CD14-positive monocyte (primary cell): ENCODE results near the gene PLEKHN1. TPM values are rescaled to one million over a fixed set of nuclear protein-coding genes. Genes with fewer than 3 reads are reported as not detected.
A peak's percentile ranks its signal among the peaks of the same experiment; 100 is the strongest.

Experiments
- DNase-seq, 3 donors: peaks; one replicate each; pipeline ENCODE4 v3.0.0-alpha.2; 2011 to 2022
- H2AFZ ChIP-seq: 2 replicates; pipeline ENCODE4 v1.6.0; 2012; ENCODE audit warnings: mild to moderate bottlenecking, low read depth, low read length, inconsistent platforms; ENCODE audit not compliant: insufficient read depth, poor library complexity, severe bottlenecking
- H3K27ac ChIP-seq, 2 donors: 1 replicate in 1 of 2; 2 replicates in 1 of 2; pipeline ENCODE4 v1.5.1; 2012 to 2013; ENCODE audit warnings: low read length in 2 of 2, control low read depth in 1 of 2, inconsistent platforms in 1 of 2, low read depth in 1 of 2, mild to moderate bottlenecking in 1 of 2
- H3K27me3 ChIP-seq, 2 donors: one replicate each; pipeline versions ENCODE4 v1.6.0 to v1.6.1; 2011 to 2013; ENCODE audit warnings: low read length in 2 of 2; ENCODE audit not compliant: control insufficient read depth in 2 of 2, insufficient read depth in 2 of 2
- H3K36me3 ChIP-seq, 2 donors: replicated peaks in 1 of 2; 1 replicate in 1 of 2; 2 replicates in 1 of 2; pipeline versions ENCODE4 v1.5.1 to v1.6.1; 2012 to 2013; ENCODE audit warnings: low read length in 2 of 2, control low read depth in 1 of 2, inconsistent platforms in 1 of 2, mild to moderate bottlenecking in 1 of 2; ENCODE audit not compliant: insufficient read depth in 2 of 2, control insufficient read depth in 1 of 2
- H3K4me1 ChIP-seq, 2 donors: 1 replicate in 1 of 2; 2 replicates in 1 of 2; pipeline versions ENCODE4 v1.5.1 to v1.6.1; 2012 to 2013; ENCODE audit warnings: low read length in 2 of 2, control low read depth in 1 of 2, inconsistent platforms in 1 of 2, mild to moderate bottlenecking in 1 of 2, moderate library complexity in 1 of 2; ENCODE audit not compliant: insufficient read depth in 2 of 2, control insufficient read depth in 1 of 2
- H3K4me2 ChIP-seq: replicated peaks from 2 replicates; pipeline ENCODE3; 2012; ENCODE audit warnings: low read length, moderate library complexity, mild to moderate bottlenecking; ENCODE audit not compliant: poor library complexity, severe bottlenecking; ENCODE audit errors: extremely low read depth
- H3K4me3 ChIP-seq, 3 experiments: fragments of 200-600 bp in 1 of 3; sonication (generic) in 1 of 3; replicated peaks in 1 of 3; 1 replicate in 2 of 3; 2 replicates in 1 of 3; pipeline ENCODE4 v1.5.1; 2011 to 2013; ENCODE audit warnings: low read length in 3 of 3, mild to moderate bottlenecking in 3 of 3, control low read depth in 2 of 3, low read depth in 2 of 3, inconsistent platforms in 1 of 3, moderate library complexity in 1 of 3
- H3K79me2 ChIP-seq: 2 replicates; pipeline ENCODE4 v1.6.0; 2012; ENCODE audit warnings: mild to moderate bottlenecking, control low read depth, inconsistent platforms, low read length, moderate library complexity; ENCODE audit not compliant: insufficient read depth
- H3K9ac ChIP-seq: 2 replicates; pipeline ENCODE4 v1.6.0; 2017; ENCODE audit warnings: low read length, mild to moderate bottlenecking; ENCODE audit not compliant: insufficient read depth, poor library complexity, severe bottlenecking
- H3K9me3 ChIP-seq, 2 donors: replicated peaks in 1 of 2; 1 replicate in 1 of 2; 2 replicates in 1 of 2; pipeline versions ENCODE4 v1.5.1 to v1.6.1; 2012 to 2013; ENCODE audit warnings: low read length in 2 of 2, control low read depth in 1 of 2; ENCODE audit not compliant: control insufficient read depth in 1 of 2, insufficient read depth in 1 of 2
- H4K20me1 ChIP-seq: 2 replicates; pipeline ENCODE4 v1.6.0; 2012; ENCODE audit warnings: mild to moderate bottlenecking, low read length, control low read depth, moderate library complexity; ENCODE audit not compliant: insufficient read depth
- H3K27ac Mint-ChIP-seq, 7 donors: one replicate each; pipeline ENCODE4 v1.8.0; 2020; ENCODE audit warnings: mild to moderate bottlenecking in 7 of 7, mixed read lengths in 7 of 7, moderate library complexity in 6 of 7, inconsistent platforms in 2 of 7
- H3K27me3 Mint-ChIP-seq, 3 donors: one replicate each; pipeline ENCODE4 v1.8.0; 2021 to 2022; ENCODE audit warnings: low read depth in 3 of 3, mild to moderate bottlenecking in 3 of 3, mixed read lengths in 3 of 3, moderate library complexity in 3 of 3, inconsistent platforms in 1 of 3
- H3K36me3 Mint-ChIP-seq, 2 donors: one replicate each; pipeline ENCODE4 v1.8.0; 2020; ENCODE audit warnings: mixed read lengths in 2 of 2, inconsistent platforms in 1 of 2, mild to moderate bottlenecking in 1 of 2
- H3K4me1 Mint-ChIP-seq: one replicate; pipeline ENCODE4 v1.8.0; 2020; ENCODE audit warnings: mild to moderate bottlenecking, mixed read lengths
- H3K4me3 Mint-ChIP-seq, 2 donors: one replicate each; pipeline ENCODE4 v1.8.0; 2020; ENCODE audit warnings: mild to moderate bottlenecking in 2 of 2, mixed read lengths in 2 of 2, moderate library complexity in 1 of 2
- H3K9me3 Mint-ChIP-seq, 7 donors: one replicate each; pipeline ENCODE4 v1.8.0; 2020 to 2022; ENCODE audit warnings: mixed read lengths in 7 of 7, mild to moderate bottlenecking in 6 of 7, moderate library complexity in 6 of 7, inconsistent platforms in 2 of 7
- WGBS: methylation state at CpG from one replicate; pipeline ENCODE4 v1.1.5; 2013; ENCODE audit warnings: missing lambda C conversion rate; ENCODE audit not compliant: insufficient coverage; 5-methylcytosine and 5-hydroxymethylcytosine counted together
- intact Hi-C, 2 donors: fragments of 100-400 bp; cut with micrococcal nuclease; formaldehyde crosslinking; loops; one replicate each; pipeline versions ENCODE4 v1.15.0 to v1.15.1; 2023
- polyA plus RNA-seq, 3 donors: library from polyadenylated mRNA; depleted of rRNA in 1 of 3; unstranded in 2 of 3; stranded (reverse) in 1 of 3; fragments of 300-500 nt in 2 of 3; fragments of >200 nt in 1 of 3; fragmentation: Illumina TruSeq in 2 of 3; gene quantifications; 1 replicate in 2 of 3; 2 replicates in 1 of 3; pipeline ENCODE4 v1.2.3, GENCODE V29; 2012 to 2021
- TF ChIP-seq, protein P1 (sequence below): fragments of 200-600 bp; IDR thresholded peaks from one replicate; pipeline ENCODE4 v1.8.0; 2022; ENCODE audit warnings: antibody characterized with exemption, mild to moderate bottlenecking

Gene PLEKHN1
- polyA plus RNA-seq, 3 donors: 0.21 to 1.5 (median 0.62) TPM

DNA sequence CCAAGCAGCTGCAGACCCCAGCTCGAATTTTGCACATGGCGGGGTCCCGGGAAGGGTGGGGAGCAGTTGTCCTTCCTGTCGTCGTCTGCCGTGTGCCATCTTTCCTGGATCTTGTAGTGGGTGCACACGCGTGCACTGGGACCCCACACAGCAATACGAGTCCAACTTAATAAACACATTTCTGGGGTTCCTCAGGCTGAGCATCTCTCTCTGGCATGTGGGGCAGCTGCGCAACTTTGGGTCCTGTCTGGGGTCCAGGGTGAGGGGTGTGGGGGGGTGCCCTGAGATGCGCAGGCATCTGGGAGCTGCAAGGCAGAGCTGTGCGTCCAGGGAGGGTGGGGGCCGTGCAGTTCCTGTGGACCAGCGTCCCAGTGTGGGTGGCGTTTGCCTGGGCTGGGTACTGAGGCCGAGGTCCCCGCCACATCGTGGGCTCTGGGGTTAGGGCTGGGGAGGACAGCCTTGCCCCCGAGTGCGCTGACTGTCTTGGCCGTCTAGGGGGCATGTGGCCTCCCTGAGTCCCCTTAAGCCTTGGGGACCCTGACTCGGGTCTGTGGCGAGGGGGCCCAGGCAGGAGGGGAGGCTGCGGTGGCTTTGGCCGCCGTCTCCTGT, 652 bp upstream of the PLEKHN1 start:
- peak overlapping the region; percentile 75 for H3K9ac ChIP-seq
- peaks cover 21 to 31% of the 10 kb centered on the region in 2 donors for H3K4me1 ChIP-seq
- no peaks in the 10 kb centered on the region for H3K79me2 ChIP-seq
- H3K36me3 ChIP-seq: peaks cover 0 to 3% of the 10 kb centered on the region in 2 donors
- H3K4me3 ChIP-seq: peak overlapping the region in 2 of 3 experiments; percentile 62 to 79
- WGBS: 65% methylated on average over 22 of the region's 26 CpGs
- peaks cover 14% of the 10 kb centered on the region for H3K4me1 Mint-ChIP-seq
- peak overlapping the region in 2 of 7 donors; percentile 25 to 63 for H3K27ac Mint-ChIP-seq
- peak overlapping the region; percentile 86 for H3K4me2 ChIP-seq
- no peak for DNase-seq
- peak overlapping the region; percentile 67 to 76 for H3K4me3 Mint-ChIP-seq
- H3K36me3 Mint-ChIP-seq: peaks cover 16 to 19% of the 10 kb centered on the region in 2 donors
- intact Hi-C loops: loop anchor here in 1 of 2 donors (10.0 kb wide), 1 partner anchor 61 kb away; no protein-coding TSS in a partner anchor
- H3K27me3 Mint-ChIP-seq: peaks cover 29 to 48% (median 37%) of the 10 kb centered on the region in 3 donors
- peaks cover 0 to 8% of the 10 kb centered on the region in 2 donors for H3K9me3 ChIP-seq
- peaks cover 0 to 3% (median 0%) of the 10 kb centered on the region in 7 donors for H3K9me3 Mint-ChIP-seq
- peak overlapping the region; percentile 87 for H2AFZ ChIP-seq
- H3K27ac ChIP-seq: no peak overlapping the region
- peaks cover 2 to 38% of the 10 kb centered on the region in 2 donors for H3K27me3 ChIP-seq
- TF ChIP-seq, protein P1, sequence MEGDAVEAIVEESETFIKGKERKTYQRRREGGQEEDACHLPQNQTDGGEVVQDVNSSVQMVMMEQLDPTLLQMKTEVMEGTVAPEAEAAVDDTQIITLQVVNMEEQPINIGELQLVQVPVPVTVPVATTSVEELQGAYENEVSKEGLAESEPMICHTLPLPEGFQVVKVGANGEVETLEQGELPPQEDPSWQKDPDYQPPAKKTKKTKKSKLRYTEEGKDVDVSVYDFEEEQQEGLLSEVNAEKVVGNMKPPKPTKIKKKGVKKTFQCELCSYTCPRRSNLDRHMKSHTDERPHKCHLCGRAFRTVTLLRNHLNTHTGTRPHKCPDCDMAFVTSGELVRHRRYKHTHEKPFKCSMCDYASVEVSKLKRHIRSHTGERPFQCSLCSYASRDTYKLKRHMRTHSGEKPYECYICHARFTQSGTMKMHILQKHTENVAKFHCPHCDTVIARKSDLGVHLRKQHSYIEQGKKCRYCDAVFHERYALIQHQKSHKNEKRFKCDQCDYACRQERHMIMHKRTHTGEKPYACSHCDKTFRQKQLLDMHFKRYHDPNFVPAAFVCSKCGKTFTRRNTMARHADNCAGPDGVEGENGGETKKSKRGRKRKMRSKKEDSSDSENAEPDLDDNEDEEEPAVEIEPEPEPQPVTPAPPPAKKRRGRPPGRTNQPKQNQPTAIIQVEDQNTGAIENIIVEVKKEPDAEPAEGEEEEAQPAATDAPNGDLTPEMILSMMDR: no peak
- no peaks in the 10 kb centered on the region for H4K20me1 ChIP-seq

- H3K27ac ChIP-seq: peak overlapping the region in 1 of 2 donors; percentile 62
- intact Hi-C loops: loop anchor here in 1 of 2 donors (10.0 kb wide), 1 partner anchor 62 kb away; no protein-coding TSS in a partner anchor
- H3K36me3 ChIP-seq: peaks cover 0 to 3% of the 10 kb centered on the region in 2 donors
- peaks cover 32 to 54% (median 44%) of the 10 kb centered on the region in 3 donors for H3K27me3 Mint-ChIP-seq
- peak overlapping the region in 1 of 7 donors; percentile 35 for H3K27ac Mint-ChIP-seq
- H3K4me1 ChIP-seq: peaks cover 16 to 21% of the 10 kb centered on the region in 2 donors
- WGBS: under 1% methylated on average over 60 of the region's 60 CpGs
- H4K20me1 ChIP-seq: no peaks in the 10 kb centered on the region
- TF ChIP-seq, protein P1: no peak
- peaks cover 0 to 8% of the 10 kb centered on the region in 2 donors for H3K9me3 ChIP-seq
- no peaks in the 10 kb centered on the region for H3K79me2 ChIP-seq
- peak overlapping the region; percentile 59 to 79 (median 62) for H3K4me3 ChIP-seq
- peak overlapping the region; percentile 86 for H3K4me2 ChIP-seq
- peak overlapping the region; percentile 75 for H3K9ac ChIP-seq
- H2AFZ ChIP-seq: peak overlapping the region; percentile 87
- peaks cover 0 to 3% (median 0%) of the 10 kb centered on the region in 7 donors for H3K9me3 Mint-ChIP-seq
- peak; percentile 60 to 74 (median 66) for DNase-seq
- peaks cover 3 to 43% of the 10 kb centered on the region in 2 donors for H3K27me3 ChIP-seq
- peaks cover 10% of the 10 kb centered on the region for H3K4me1 Mint-ChIP-seq
- H3K4me3 Mint-ChIP-seq: peak overlapping the region; percentile 83 to 90
- H3K36me3 Mint-ChIP-seq: peaks cover 16 to 19% of the 10 kb centered on the region in 2 donors
Observed at GRCh38 chr1:966704-967300, 520 bp downstream of the PLEKHN1 start.
